ENCODE results near the gene KCTD2.

GRCh38 chr17:75099881-75100595 lies 53.0 kb downstream of the KCTD2 start:
- TF ChIP-seq, protein P1, sequence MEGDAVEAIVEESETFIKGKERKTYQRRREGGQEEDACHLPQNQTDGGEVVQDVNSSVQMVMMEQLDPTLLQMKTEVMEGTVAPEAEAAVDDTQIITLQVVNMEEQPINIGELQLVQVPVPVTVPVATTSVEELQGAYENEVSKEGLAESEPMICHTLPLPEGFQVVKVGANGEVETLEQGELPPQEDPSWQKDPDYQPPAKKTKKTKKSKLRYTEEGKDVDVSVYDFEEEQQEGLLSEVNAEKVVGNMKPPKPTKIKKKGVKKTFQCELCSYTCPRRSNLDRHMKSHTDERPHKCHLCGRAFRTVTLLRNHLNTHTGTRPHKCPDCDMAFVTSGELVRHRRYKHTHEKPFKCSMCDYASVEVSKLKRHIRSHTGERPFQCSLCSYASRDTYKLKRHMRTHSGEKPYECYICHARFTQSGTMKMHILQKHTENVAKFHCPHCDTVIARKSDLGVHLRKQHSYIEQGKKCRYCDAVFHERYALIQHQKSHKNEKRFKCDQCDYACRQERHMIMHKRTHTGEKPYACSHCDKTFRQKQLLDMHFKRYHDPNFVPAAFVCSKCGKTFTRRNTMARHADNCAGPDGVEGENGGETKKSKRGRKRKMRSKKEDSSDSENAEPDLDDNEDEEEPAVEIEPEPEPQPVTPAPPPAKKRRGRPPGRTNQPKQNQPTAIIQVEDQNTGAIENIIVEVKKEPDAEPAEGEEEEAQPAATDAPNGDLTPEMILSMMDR (IDR thresholded peaks at IDR 0.05), result no peak
- no peak for TF ChIP-seq POLR2A (IDR thresholded peaks at IDR 0.05)

Data from testis (tissue), 2 donors.